ENCODE measurements around the gene FMNL3. TPM values are rescaled to one million over a fixed set of nuclear protein-coding genes. Genes with fewer than 3 reads are reported as not detected.

Gene FMNL3
- total RNA-seq, 4 donors from 2014 or later, result 9.6 to 14.6 (median 12.8) TPM

GRCh38 chr12:49645146-49646039 lies 61.8 kb downstream of the FMNL3 start:
- intact Hi-C loops (cut with DNase I), result no loop called here
- 91% methylated on average over 6 of the region's 6 CpGs for WGBS
- TF ChIP-seq CTCF (IDR thresholded peaks at IDR 0.05) (no peak), POLR2AphosphoS5 (IDR thresholded peaks at IDR 0.05) (no peak), POLR2A (IDR thresholded peaks at IDR 0.05; ENCODE audit: low read depth) (no peak), EP300 (IDR thresholded peaks at IDR 0.05) (no peak)
- DNase-seq (ENCODE audit: extremely low spot score), result no peak
- Histone ChIP-seq H3K4me3 (no peak overlapping the region), H3K27me3 (no peaks in the 10 kb centered on the region), H3K9me3 (no peaks in the 10 kb centered on the region), H3K36me3 (peaks cover 10 to 96% (median 94%) of the 10 kb centered on the region in 4 donors), H3K27ac (replicated peaks in 1 of 4) (no peak overlapping the region), H3K4me1 (peaks cover 29 to 45% (median 37%) of the 10 kb centered on the region in 4 donors)

GRCh38 chr12:49644620-49644994 lies 62.6 kb downstream of the FMNL3 start:
- peaks cover 7 to 94% (median 91%) of the 10 kb centered on the region in 4 donors for H3K36me3 ChIP-seq
- no peaks in the 10 kb centered on the region for H3K9me3 ChIP-seq
- intact Hi-C loops (cut with DNase I), result loop anchor here (1.0 kb wide), 1 partner anchor 63 kb away; the partner anchor contains the start of gene FMNL3
- no peak overlapping the region for H3K4me3 ChIP-seq
- no peaks in the 10 kb centered on the region for H3K27me3 ChIP-seq
- TF ChIP-seq POLR2A (IDR thresholded peaks at IDR 0.05; ENCODE audit: low read depth), result no peak
- TF ChIP-seq EP300 (IDR thresholded peaks at IDR 0.05), result no peak
- peak; percentile 89 to 97 (median 95) for TF ChIP-seq CTCF (IDR thresholded peaks at IDR 0.05)
- peak; percentile 34 to 53 for TF ChIP-seq POLR2AphosphoS5 (IDR thresholded peaks at IDR 0.05)
- peaks cover 29 to 45% (median 37%) of the 10 kb centered on the region in 4 donors for H3K4me1 ChIP-seq
- peak; percentile 94 for DNase-seq (ENCODE audit: extremely low spot score)
- 0% methylated on average over 2 of the region's 2 CpGs for WGBS
- H3K27ac ChIP-seq (replicated peaks in 1 of 4), result peak overlapping the region in 1 of 4 donors; percentile 6

GRCh38 chr12:49643961-49644619 lies 63.1 kb downstream of the FMNL3 start:
- intact Hi-C loops (cut with DNase I), result loop anchor here (1.0 kb wide), 1 partner anchor 63 kb away; the partner anchor contains the start of gene FMNL3
- TF ChIP-seq CTCF (IDR thresholded peaks at IDR 0.05) (no peak), POLR2A (IDR thresholded peaks at IDR 0.05; ENCODE audit: low read depth) (no peak), EP300 (IDR thresholded peaks at IDR 0.05) (no peak), POLR2AphosphoS5 (IDR thresholded peaks at IDR 0.05) (no peak)
- no peak for DNase-seq (ENCODE audit: extremely low spot score)
- peaks cover 7 to 91% (median 87%) of the 10 kb centered on the region in 4 donors for H3K36me3 ChIP-seq
- no peaks in the 10 kb centered on the region for H3K9me3 ChIP-seq
- H3K4me3 ChIP-seq, result no peak overlapping the region
- peaks cover 28 to 42% (median 37%) of the 10 kb centered on the region in 4 donors for H3K4me1 ChIP-seq
- no peaks in the 10 kb centered on the region for H3K27me3 ChIP-seq
- WGBS, result 76% methylated on average over 10 of the region's 10 CpGs
- peak overlapping the region in 1 of 4 donors; percentile 6 for H3K27ac ChIP-seq (replicated peaks in 1 of 4)

GRCh38 chr12:49643135-49643534 lies 64.1 kb downstream of the FMNL3 start:
- Histone ChIP-seq H3K27me3 (no peaks in the 10 kb centered on the region), H3K4me1 (peaks cover 19 to 34% (median 28%) of the 10 kb centered on the region in 4 donors), H3K27ac (replicated peaks in 1 of 4) (no peak overlapping the region), H3K4me3 (no peak overlapping the region), H3K9me3 (no peaks in the 10 kb centered on the region), H3K36me3 (peaks cover 7 to 88% (median 80%) of the 10 kb centered on the region in 4 donors)
- 97% methylated on average over 6 of the region's 7 CpGs for WGBS
- no peak for DNase-seq (ENCODE audit: extremely low spot score)
- TF ChIP-seq POLR2AphosphoS5 (IDR thresholded peaks at IDR 0.05), result no peak
- TF ChIP-seq POLR2A (IDR thresholded peaks at IDR 0.05; ENCODE audit: low read depth), result no peak
- no peak for TF ChIP-seq EP300 (IDR thresholded peaks at IDR 0.05)
- no peak for TF ChIP-seq CTCF (IDR thresholded peaks at IDR 0.05)
- intact Hi-C loops (cut with DNase I), result no loop called here

All from esophagus muscularis mucosa (tissue), 4 donors.